ENCODE measurements around the gene GSTA4. TPM values are rescaled to one million over a fixed set of nuclear protein-coding genes. Genes with fewer than 3 reads are reported as not detected.
"Not testable (repeated sequence)": the region's sequence is repeated elsewhere in the genome, so short reads cannot be mapped to it uniquely, and the experiment has no call there.

The GSTA4 gene
- total and polyA plus RNA-seq, 2 donors (not counting 3 experiments of a cell fraction or from before 2014, with no cell fraction given) = 15.0 to 24.6 TPM

- H3K79me2 ChIP-seq (ENCODE audit: control insufficient read depth, insufficient read depth, low read length) = no peaks in the 10 kb centered on the region
- peaks cover 4 to 47% of the 10 kb centered on the region in 2 experiments for H3K36me3 ChIP-seq (ENCODE audit: control insufficient read depth in 2 of 2, extremely low read depth in 1 of 2, insufficient read depth in 2 of 2, low read length in 2 of 2)
- no TSS peak for BruUV-seq (replicated peaks)
- H2AFZ ChIP-seq (ENCODE audit: low read depth, low read length) = no peak overlapping the region
- H4K20me1 ChIP-seq (replicated peaks; ENCODE audit: control insufficient read depth, extremely low read depth, insufficient read depth, low read length) = no peaks in the 10 kb centered on the region
- intact Hi-C loops (cut with micrococcal nuclease) = no loop called here
- ChIA-PET CTCF (no interaction called here), POLR2A (no interaction called here)
- no peak overlapping the region for H3K4me3 ChIP-seq (replicated peaks in 1 of 3; ENCODE audit: insufficient read depth in 1 of 3, low read depth in 1 of 3, low read length in 3 of 3)
- no peak overlapping the region for H3K27ac ChIP-seq (ENCODE audit: insufficient read depth, low read depth, low read length)
- no peak for TF ChIP-seq POLR2A (IDR thresholded peaks at IDR 0.05; ENCODE audit: low read depth, low read length)
- no peak for TF ChIP-seq EZH2 (IDR thresholded peaks at IDR 0.05; ENCODE audit: borderline replicate concordance, low read depth, low read length, severe bottlenecking)
- no peak for TF ChIP-seq MAX (IDR thresholded peaks at IDR 0.05; ENCODE audit: insufficient read depth, insufficient read length)
- TF ChIP-seq MYC (IDR thresholded peaks at IDR 0.05; ENCODE audit: low read depth, low read length) = no peak
- TF ChIP-seq, protein P1, sequence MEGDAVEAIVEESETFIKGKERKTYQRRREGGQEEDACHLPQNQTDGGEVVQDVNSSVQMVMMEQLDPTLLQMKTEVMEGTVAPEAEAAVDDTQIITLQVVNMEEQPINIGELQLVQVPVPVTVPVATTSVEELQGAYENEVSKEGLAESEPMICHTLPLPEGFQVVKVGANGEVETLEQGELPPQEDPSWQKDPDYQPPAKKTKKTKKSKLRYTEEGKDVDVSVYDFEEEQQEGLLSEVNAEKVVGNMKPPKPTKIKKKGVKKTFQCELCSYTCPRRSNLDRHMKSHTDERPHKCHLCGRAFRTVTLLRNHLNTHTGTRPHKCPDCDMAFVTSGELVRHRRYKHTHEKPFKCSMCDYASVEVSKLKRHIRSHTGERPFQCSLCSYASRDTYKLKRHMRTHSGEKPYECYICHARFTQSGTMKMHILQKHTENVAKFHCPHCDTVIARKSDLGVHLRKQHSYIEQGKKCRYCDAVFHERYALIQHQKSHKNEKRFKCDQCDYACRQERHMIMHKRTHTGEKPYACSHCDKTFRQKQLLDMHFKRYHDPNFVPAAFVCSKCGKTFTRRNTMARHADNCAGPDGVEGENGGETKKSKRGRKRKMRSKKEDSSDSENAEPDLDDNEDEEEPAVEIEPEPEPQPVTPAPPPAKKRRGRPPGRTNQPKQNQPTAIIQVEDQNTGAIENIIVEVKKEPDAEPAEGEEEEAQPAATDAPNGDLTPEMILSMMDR (IDR thresholded peaks at IDR 0.05; ENCODE audit: extremely low read depth in 1 of 2, insufficient read depth in 1 of 2, low read depth in 1 of 2, low read length in 2 of 2) = no peak
- TF ChIP-seq JUN (IDR thresholded peaks at IDR 0.05; ENCODE audit: borderline replicate concordance, insufficient read depth, insufficient read length, low read depth) = no peak
- TF ChIP-seq GATA2 (IDR thresholded peaks at IDR 0.05; ENCODE audit: insufficient read depth, insufficient read length, low read depth, low read length) = no peak
- no peak for TF ChIP-seq POLR2AphosphoS5 (IDR thresholded peaks at IDR 0.05; ENCODE audit: insufficient read depth, low read depth, low read length)
- no peak for TF ChIP-seq FOS (IDR thresholded peaks at IDR 0.05; ENCODE audit: borderline replicate concordance, insufficient read depth, low read length)
- dilution Hi-C loops (cut with MboI; ENCODE audit: extremely low pct_ligation_motif_present, low sequenced_read_pairs) = no loop called here
- FAIRE-seq (no peak), DNase-seq (ENCODE audit: low read depth, low spot score) (no peak)
- H3K27me3 ChIP-seq (ENCODE audit: control insufficient read depth in 2 of 2, insufficient read depth in 2 of 2, low read length in 2 of 2) = no peaks in the 10 kb centered on the region
- H3K9me1 ChIP-seq (replicated peaks; ENCODE audit: control insufficient read depth, extremely low read depth, insufficient read depth, low read length) = no peaks in the 10 kb centered on the region
- no peaks in the 10 kb centered on the region for H3K4me1 ChIP-seq (ENCODE audit: control insufficient read depth, extremely low read depth, insufficient read depth, low read length)
- H3K9ac ChIP-seq (replicated peaks; ENCODE audit: extremely low read depth, insufficient read depth, low read length) = no peak overlapping the region
- no peaks in the 10 kb centered on the region for H3K9me3 ChIP-seq (replicated peaks; ENCODE audit: control insufficient read depth, insufficient read depth, low read length)
- no peak overlapping the region for H3K4me2 ChIP-seq (ENCODE audit: insufficient read depth, low read length)
Observed at GRCh38 chr6:53009056-53009455, 14.0 kb upstream of the GSTA4 start.

DNA sequence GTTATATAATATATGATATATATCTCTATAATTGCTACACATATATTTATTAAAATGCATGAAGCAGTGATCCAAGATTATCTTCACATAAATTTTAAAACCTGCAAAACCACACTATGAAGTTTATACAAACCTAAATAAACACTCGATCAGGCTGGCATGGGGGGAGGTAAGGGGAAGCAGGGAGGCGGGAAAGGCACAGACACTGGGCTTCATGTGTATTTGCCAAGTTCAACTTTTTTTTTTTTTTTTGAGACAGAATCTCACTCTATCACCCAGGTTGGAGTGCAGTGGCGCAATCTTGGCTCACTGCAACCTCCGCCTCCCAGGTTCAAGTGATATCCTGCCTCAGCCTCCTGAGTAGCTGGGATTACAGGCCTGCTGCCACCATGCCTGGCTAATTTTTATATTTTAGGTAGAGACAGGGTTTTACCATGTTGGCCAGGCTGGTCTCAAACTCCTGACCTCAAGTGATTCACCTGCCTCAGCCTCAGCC is 13.2 kb upstream of the GSTA4 start:
- H3K79me2 ChIP-seq (ENCODE audit: control insufficient read depth, insufficient read depth, low read length); H3K9me3 ChIP-seq (replicated peaks; ENCODE audit: control insufficient read depth, insufficient read depth, low read length); dilution Hi-C loops (cut with MboI; ENCODE audit: extremely low pct_ligation_motif_present, low sequenced_read_pairs); H3K9ac ChIP-seq (replicated peaks; ENCODE audit: extremely low read depth, insufficient read depth, low read length); CTCF ChIA-PET; H3K27me3 ChIP-seq (ENCODE audit: control insufficient read depth in 2 of 2, insufficient read depth in 2 of 2, low read length in 2 of 2); BruUV-seq (replicated peaks); H4K20me1 ChIP-seq (replicated peaks; ENCODE audit: control insufficient read depth, extremely low read depth, insufficient read depth, low read length); intact Hi-C loops (cut with micrococcal nuclease); H3K4me3 ChIP-seq (replicated peaks in 1 of 3; ENCODE audit: insufficient read depth in 1 of 3, low read depth in 1 of 3, low read length in 3 of 3); H3K4me2 ChIP-seq (ENCODE audit: insufficient read depth, low read length); DNase-seq (ENCODE audit: low read depth, low spot score); H3K27ac ChIP-seq (ENCODE audit: insufficient read depth, low read depth, low read length); POLR2A ChIA-PET; H3K4me1 ChIP-seq (ENCODE audit: control insufficient read depth, extremely low read depth, insufficient read depth, low read length); FAIRE-seq; H2AFZ ChIP-seq (ENCODE audit: low read depth, low read length); H3K9me1 ChIP-seq (replicated peaks; ENCODE audit: control insufficient read depth, extremely low read depth, insufficient read depth, low read length): not testable (repeated sequence)
- peaks cover 9 to 41% of the 10 kb centered on the region in 2 experiments for H3K36me3 ChIP-seq (ENCODE audit: control insufficient read depth in 2 of 2, extremely low read depth in 1 of 2, insufficient read depth in 2 of 2, low read length in 2 of 2)

All from endothelial cell of umbilical vein (primary cell).